HG02973 (cell line): ENCODE data around the gene WSCD2.
"Not testable (repeated sequence)": the region's sequence is repeated elsewhere in the genome, so short reads cannot be mapped to it uniquely, and the experiment has no call there.

Experiments
- ATAC-seq: cut with Tn5 transposase; IDR thresholded peaks from one replicate; pipeline ENCODE4 v1.9.1; 2021; ENCODE audit warnings: moderate library complexity; ENCODE audit not compliant: unreplicated experiment

WSCD2 gene

GRCh38 chr12:108191938-108192337 lies 62.9 kb downstream of the WSCD2 start:
- ATAC-seq, result no peak

GRCh38 chr12:108193493-108193892 lies 64.4 kb downstream of the WSCD2 start:
- no peak for ATAC-seq

GRCh38 chr12:108193917-108194316 lies 64.8 kb downstream of the WSCD2 start:
- ATAC-seq, result no peak

GRCh38 chr12:108194585-108194984 lies 65.5 kb downstream of the WSCD2 start:
- ATAC-seq, result no peak

- ATAC-seq, result no peak
These were observed 67.2 kb downstream of the WSCD2 start for GRCh38 chr12:108196319-108196718.

- no peak for ATAC-seq
These were observed 67.8 kb downstream of the WSCD2 start for GRCh38 chr12:108196921-108197320.

- no peak for ATAC-seq
These were observed 69.0 kb downstream of the WSCD2 start for GRCh38 chr12:108198043-108198442.

GRCh38 chr12:108199106-108199505 lies 70.0 kb downstream of the WSCD2 start:
- no peak for ATAC-seq

- no peak for ATAC-seq
These were observed 72.7 kb downstream of the WSCD2 start for GRCh38 chr12:108201808-108202207.

GRCh38 chr12:108204117-108204987 lies 75.3 kb downstream of the WSCD2 start:
- no peak for ATAC-seq

- no peak for ATAC-seq
These were observed 76.8 kb downstream of the WSCD2 start for GRCh38 chr12:108205864-108206263.

- no peak for ATAC-seq
These were observed 79.0 kb downstream of the WSCD2 start for GRCh38 chr12:108207791-108208730.

GRCh38 chr12:108210001-108210400 lies 80.9 kb downstream of the WSCD2 start:
- ATAC-seq, result no peak

- ATAC-seq, result no peak
These were observed 82.1 kb downstream of the WSCD2 start for GRCh38 chr12:108211157-108211556.

- no peak for ATAC-seq
These were observed 84.9 kb downstream of the WSCD2 start for GRCh38 chr12:108213871-108214445.

GRCh38 chr12:108214486-108214885 lies 85.4 kb downstream of the WSCD2 start:
- ATAC-seq, result no peak

GRCh38 chr12:108215458-108215857 lies 86.4 kb downstream of the WSCD2 start:
- no peak for ATAC-seq

GRCh38 chr12:108218921-108219320 lies 89.8 kb downstream of the WSCD2 start:
- no peak for ATAC-seq

- ATAC-seq, result not testable (repeated sequence)
These were observed 96.0 kb downstream of the WSCD2 start for GRCh38 chr12:108225101-108225500.

- ATAC-seq, result no peak
These were observed 97.8 kb downstream of the WSCD2 start for GRCh38 chr12:108226866-108227265.

- no peak for ATAC-seq
These were observed 99.7 kb downstream of the WSCD2 start for GRCh38 chr12:108228746-108229145.
